HEK293 (cell line): Measurements from ENCODE around the gene KYAT1.

ENCODE experiments used
- BCL11A ChIP-seq: fragments of 450-650 bp; formaldehyde crosslinking; IDR thresholded peaks from 2 replicates; pipeline ENCODE4 v1.5.1; 2016; ENCODE audit warnings: low read depth, missing biosample characterization, missing genetic modification characterization
- GLIS2 ChIP-seq: fragments of 450-650 bp; formaldehyde crosslinking; IDR thresholded peaks from 2 replicates; pipeline ENCODE4 v1.5.1; 2016; ENCODE audit warnings: missing biosample characterization, missing genetic modification characterization
- PATZ1 ChIP-seq: fragments of 450-650 bp; formaldehyde crosslinking; IDR thresholded peaks from 2 replicates; pipeline ENCODE4 v1.5.1; 2016; ENCODE audit warnings: missing biosample characterization, missing genetic modification characterization
- TCF7L2 ChIP-seq: IDR thresholded peaks from 2 replicates; pipeline ENCODE4 v1.6.1; 2011; ENCODE audit warnings: low read depth, mild to moderate bottlenecking, inconsistent platforms, low read length, moderate library complexity, borderline replicate concordance
- YY1 ChIP-seq: fragments of 450-650 bp; formaldehyde crosslinking; IDR thresholded peaks from 2 replicates; pipeline ENCODE4 v1.5.1; 2018; ENCODE audit warnings: missing biosample characterization, missing genetic modification characterization
- ZBTB21 ChIP-seq: fragments of 450-650 bp; formaldehyde crosslinking; IDR thresholded peaks from 2 replicates; pipeline ENCODE4 v1.5.1; 2017; ENCODE audit warnings: missing biosample characterization, missing genetic modification characterization
- ZBTB26 ChIP-seq: fragments of 450-650 bp; formaldehyde crosslinking; optimal IDR thresholded peaks from 2 replicates; pipeline ENCODE3; 2016; ENCODE audit warnings: missing biosample characterization, mild to moderate bottlenecking, missing genetic modification characterization
- ZBTB48 ChIP-seq: fragments of 450-650 bp; formaldehyde crosslinking; IDR thresholded peaks from 2 replicates; pipeline ENCODE4 v1.5.1; 2016; ENCODE audit warnings: missing biosample characterization, missing genetic modification characterization
- ZEB2 ChIP-seq: fragments of 450-650 bp; formaldehyde crosslinking; IDR thresholded peaks from 2 replicates; pipeline ENCODE4 v1.5.1; 2016; ENCODE audit warnings: missing biosample characterization, missing genetic modification characterization
- ZNF133 ChIP-seq: fragments of 450-650 bp; formaldehyde crosslinking; IDR thresholded peaks from 2 replicates; pipeline ENCODE4 v1.5.1; 2016; ENCODE audit warnings: missing biosample characterization, missing genetic modification characterization
- ZNF138 ChIP-seq: fragments of 450-650 bp; formaldehyde crosslinking; IDR thresholded peaks from 2 replicates; pipeline ENCODE4 v1.5.1; 2016; ENCODE audit warnings: missing biosample characterization, missing genetic modification characterization, borderline replicate concordance
- ZNF146 ChIP-seq: fragments of 450-650 bp; formaldehyde crosslinking; IDR thresholded peaks from 2 replicates; pipeline ENCODE4 v1.5.1; 2016; ENCODE audit warnings: missing biosample characterization, missing genetic modification characterization
- ZNF157 ChIP-seq: fragments of 450-650 bp; formaldehyde crosslinking; IDR thresholded peaks from 2 replicates; pipeline ENCODE4 v1.5.1; 2016; ENCODE audit warnings: missing biosample characterization, missing genetic modification characterization
- ZNF266 ChIP-seq: fragments of 450-650 bp; formaldehyde crosslinking; IDR thresholded peaks from 2 replicates; pipeline ENCODE4 v1.5.1; 2016; ENCODE audit warnings: missing biosample characterization, missing genetic modification characterization, low read depth
- ZNF354C ChIP-seq: fragments of 450-650 bp; formaldehyde crosslinking; IDR thresholded peaks from 2 replicates; pipeline ENCODE4 v1.5.1; 2016; ENCODE audit warnings: missing biosample characterization, missing genetic modification characterization, low read depth, borderline replicate concordance
- ZNF48 ChIP-seq: fragments of 450-650 bp; formaldehyde crosslinking; IDR thresholded peaks from 2 replicates; pipeline ENCODE4 v1.5.1; 2016; ENCODE audit warnings: missing biosample characterization, missing genetic modification characterization
- ZNF623 ChIP-seq: fragments of 450-650 bp; formaldehyde crosslinking; IDR thresholded peaks from 2 replicates; pipeline ENCODE4 v1.5.1; 2016; ENCODE audit warnings: missing biosample characterization, missing genetic modification characterization
- ZNF626 ChIP-seq: fragments of 450-650 bp; sonication (Bioruptor Pico); formaldehyde crosslinking; IDR thresholded peaks from 2 replicates; pipeline ENCODE4 v1.5.1; 2018; ENCODE audit warnings: missing biosample characterization, missing genetic modification characterization, inconsistent platforms
- ZNF654 ChIP-seq: fragments of 450-650 bp; formaldehyde crosslinking; IDR thresholded peaks from 2 replicates; pipeline ENCODE4 v1.5.1; 2016; ENCODE audit warnings: low read depth, missing biosample characterization, missing genetic modification characterization
- ZNF791 ChIP-seq: fragments of 450-650 bp; formaldehyde crosslinking; IDR thresholded peaks from 2 replicates; pipeline ENCODE4 v1.5.1; 2016; ENCODE audit warnings: missing biosample characterization, missing genetic modification characterization
- TF ChIP-seq, protein P1 (sequence below): fragments of 450-650 bp; formaldehyde crosslinking; IDR thresholded peaks from 2 replicates; pipeline ENCODE4 v1.5.1; 2016; ENCODE audit warnings: missing biosample characterization, missing genetic modification characterization, low read depth
- TF ChIP-seq, protein P2 (sequence below): fragments of 450-650 bp; formaldehyde crosslinking; IDR thresholded peaks from 2 replicates; pipeline ENCODE4 v1.5.1; 2017; ENCODE audit warnings: missing biosample characterization, mild to moderate bottlenecking, missing genetic modification characterization, moderate library complexity
- TF ChIP-seq, protein P3 (sequence below): fragments of 450-650 bp; formaldehyde crosslinking; IDR thresholded peaks from 2 replicates; pipeline ENCODE4 v1.5.0; 2017; ENCODE audit warnings: missing biosample characterization, missing genetic modification characterization, borderline replicate concordance
- TF ChIP-seq, protein P4 (sequence below): fragments of 450-650 bp; formaldehyde crosslinking; IDR thresholded peaks from 2 replicates; pipeline ENCODE4 v1.5.1; 2016; ENCODE audit warnings: missing biosample characterization, missing genetic modification characterization
- TF ChIP-seq, protein P5 (sequence below): fragments of 450-650 bp; formaldehyde crosslinking; IDR thresholded peaks from 2 replicates; pipeline ENCODE4 v1.5.1; 2016; ENCODE audit warnings: missing biosample characterization, missing genetic modification characterization

Gene KYAT1

DNA sequence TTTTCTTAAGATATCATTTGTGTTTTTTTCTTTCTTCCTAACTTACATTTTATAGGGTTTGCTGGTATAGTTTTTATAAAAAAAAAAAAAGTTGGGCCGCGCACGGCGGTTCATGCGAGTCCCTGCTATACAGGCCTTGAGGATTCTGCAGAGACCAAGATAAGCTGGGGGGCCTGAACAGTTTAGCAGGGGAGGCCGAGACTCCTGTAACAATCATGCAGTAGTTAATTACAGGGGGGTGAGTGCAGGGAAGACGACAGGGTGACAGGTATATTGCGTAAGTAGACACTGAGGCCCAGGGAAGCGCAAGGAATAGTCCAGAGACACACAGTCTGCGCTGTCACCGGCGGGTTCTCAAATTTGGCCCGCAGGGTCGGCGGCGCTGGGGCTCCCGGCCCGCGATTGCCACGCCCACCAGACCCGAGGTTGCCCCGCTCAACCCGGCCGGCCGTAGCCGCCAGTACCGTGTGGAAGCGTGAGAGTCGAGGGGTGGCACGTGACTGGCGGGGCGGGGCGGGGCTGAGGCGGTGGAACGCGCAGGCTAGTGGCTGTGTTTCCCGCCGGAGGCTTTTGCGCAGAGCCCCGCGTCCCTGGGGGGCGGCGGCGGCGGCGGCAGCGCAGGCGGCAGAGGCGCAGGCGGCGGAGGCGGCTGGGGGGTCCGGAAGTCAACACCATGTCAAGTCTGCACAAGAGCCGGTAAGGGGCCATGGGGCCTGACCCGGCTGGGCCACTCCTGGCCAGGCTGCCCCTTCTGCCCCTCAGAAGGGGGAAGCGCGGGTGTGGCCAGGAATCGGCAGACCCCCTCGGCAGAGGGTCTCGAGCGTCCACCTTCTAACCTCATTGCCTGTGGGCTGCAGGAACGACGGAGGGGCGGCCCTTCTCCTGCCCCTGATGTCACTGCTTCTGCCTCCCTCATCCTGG is 94.8 kb downstream of the KYAT1 start, which contains the start of gene TBC1D13 (continued):
- TF ChIP-seq, protein P1, sequence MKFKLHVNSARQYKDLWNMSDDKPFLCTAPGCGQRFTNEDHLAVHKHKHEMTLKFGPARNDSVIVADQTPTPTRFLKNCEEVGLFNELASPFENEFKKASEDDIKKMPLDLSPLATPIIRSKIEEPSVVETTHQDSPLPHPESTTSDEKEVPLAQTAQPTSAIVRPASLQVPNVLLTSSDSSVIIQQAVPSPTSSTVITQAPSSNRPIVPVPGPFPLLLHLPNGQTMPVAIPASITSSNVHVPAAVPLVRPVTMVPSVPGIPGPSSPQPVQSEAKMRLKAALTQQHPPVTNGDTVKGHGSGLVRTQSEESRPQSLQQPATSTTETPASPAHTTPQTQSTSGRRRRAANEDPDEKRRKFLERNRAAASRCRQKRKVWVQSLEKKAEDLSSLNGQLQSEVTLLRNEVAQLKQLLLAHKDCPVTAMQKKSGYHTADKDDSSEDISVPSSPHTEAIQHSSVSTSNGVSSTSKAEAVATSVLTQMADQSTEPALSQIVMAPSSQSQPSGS = no peak
- TF ChIP-seq ZNF138 (tag by site-specific recombination) (no peak), ZNF266 (tag by site-specific recombination) (no peak), ZNF354C (tag by site-specific recombination) (no peak), ZNF623 (tag by site-specific recombination) (no peak; the same call in 1 of the 2 replicates), ZNF654 (no peak), ZEB2 (tag by site-specific recombination) (peak; percentile 92), ZBTB48 (peak; percentile 80), ZNF157 (tag by site-specific recombination) (no peak), ZBTB21 (tag by site-specific recombination) (no peak), BCL11A (tag by site-specific recombination) (no peak; the same call in 1 of the 2 replicates), GLIS2 (peak; percentile 95), ZNF626 (tag by site-specific recombination) (no peak), ZNF48 (no peak), YY1 (tag by site-specific recombination) (peak; percentile 76), ZNF146 (tag by site-specific recombination) (0 out of 2 replicates have a peak, but pooled peaks have one; percentile 6), ZNF791 (tag by site-specific recombination) (no peak), TCF7L2 (no peak), PATZ1 (tag by site-specific recombination) (peak; percentile 93), ZBTB26 (peak; percentile 80), ZNF133 (tag by site-specific recombination) (no peak)
- TF ChIP-seq, protein P2, sequence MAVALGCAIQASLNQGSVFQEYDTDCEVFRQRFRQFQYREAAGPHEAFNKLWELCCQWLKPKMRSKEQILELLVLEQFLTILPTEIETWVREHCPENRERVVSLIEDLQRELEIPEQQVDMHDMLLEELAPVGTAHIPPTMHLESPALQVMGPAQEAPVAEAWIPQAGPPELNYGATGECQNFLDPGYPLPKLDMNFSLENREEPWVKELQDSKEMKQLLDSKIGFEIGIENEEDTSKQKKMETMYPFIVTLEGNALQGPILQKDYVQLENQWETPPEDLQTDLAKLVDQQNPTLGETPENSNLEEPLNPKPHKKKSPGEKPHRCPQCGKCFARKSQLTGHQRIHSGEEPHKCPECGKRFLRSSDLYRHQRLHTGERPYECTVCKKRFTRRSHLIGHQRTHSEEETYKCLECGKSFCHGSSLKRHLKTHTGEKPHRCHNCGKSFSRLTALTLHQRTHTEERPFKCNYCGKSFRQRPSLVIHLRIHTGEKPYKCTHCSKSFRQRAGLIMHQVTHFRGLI = peak; percentile 64; the same call in 1 of the 2 replicates
- TF ChIP-seq, protein P3, sequence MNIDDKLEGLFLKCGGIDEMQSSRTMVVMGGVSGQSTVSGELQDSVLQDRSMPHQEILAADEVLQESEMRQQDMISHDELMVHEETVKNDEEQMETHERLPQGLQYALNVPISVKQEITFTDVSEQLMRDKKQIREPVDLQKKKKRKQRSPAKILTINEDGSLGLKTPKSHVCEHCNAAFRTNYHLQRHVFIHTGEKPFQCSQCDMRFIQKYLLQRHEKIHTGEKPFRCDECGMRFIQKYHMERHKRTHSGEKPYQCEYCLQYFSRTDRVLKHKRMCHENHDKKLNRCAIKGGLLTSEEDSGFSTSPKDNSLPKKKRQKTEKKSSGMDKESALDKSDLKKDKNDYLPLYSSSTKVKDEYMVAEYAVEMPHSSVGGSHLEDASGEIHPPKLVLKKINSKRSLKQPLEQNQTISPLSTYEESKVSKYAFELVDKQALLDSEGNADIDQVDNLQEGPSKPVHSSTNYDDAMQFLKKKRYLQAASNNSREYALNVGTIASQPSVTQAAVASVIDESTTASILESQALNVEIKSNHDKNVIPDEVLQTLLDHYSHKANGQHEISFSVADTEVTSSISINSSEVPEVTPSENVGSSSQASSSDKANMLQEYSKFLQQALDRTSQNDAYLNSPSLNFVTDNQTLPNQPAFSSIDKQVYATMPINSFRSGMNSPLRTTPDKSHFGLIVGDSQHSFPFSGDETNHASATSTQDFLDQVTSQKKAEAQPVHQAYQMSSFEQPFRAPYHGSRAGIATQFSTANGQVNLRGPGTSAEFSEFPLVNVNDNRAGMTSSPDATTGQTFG = no peak
- TF ChIP-seq, protein P4, sequence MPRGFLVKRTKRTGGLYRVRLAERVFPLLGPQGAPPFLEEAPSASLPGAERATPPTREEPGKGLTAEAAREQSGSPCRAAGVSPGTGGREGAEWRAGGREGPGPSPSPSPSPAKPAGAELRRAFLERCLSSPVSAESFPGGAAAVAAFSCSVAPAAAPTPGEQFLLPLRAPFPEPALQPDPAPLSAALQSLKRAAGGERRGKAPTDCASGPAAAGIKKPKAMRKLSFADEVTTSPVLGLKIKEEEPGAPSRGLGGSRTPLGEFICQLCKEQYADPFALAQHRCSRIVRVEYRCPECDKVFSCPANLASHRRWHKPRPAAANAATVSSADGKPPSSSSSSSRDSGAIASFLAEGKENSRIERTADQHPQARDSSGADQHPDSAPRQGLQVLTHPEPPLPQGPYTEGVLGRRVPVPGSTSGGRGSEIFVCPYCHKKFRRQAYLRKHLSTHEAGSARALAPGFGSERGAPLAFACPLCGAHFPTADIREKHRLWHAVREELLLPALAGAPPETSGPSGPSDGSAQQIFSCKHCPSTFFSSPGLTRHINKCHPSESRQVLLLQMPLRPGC (tag by site-specific recombination) = peak; percentile 53; the same call in 1 of the 2 replicates
- TF ChIP-seq, protein P5, sequence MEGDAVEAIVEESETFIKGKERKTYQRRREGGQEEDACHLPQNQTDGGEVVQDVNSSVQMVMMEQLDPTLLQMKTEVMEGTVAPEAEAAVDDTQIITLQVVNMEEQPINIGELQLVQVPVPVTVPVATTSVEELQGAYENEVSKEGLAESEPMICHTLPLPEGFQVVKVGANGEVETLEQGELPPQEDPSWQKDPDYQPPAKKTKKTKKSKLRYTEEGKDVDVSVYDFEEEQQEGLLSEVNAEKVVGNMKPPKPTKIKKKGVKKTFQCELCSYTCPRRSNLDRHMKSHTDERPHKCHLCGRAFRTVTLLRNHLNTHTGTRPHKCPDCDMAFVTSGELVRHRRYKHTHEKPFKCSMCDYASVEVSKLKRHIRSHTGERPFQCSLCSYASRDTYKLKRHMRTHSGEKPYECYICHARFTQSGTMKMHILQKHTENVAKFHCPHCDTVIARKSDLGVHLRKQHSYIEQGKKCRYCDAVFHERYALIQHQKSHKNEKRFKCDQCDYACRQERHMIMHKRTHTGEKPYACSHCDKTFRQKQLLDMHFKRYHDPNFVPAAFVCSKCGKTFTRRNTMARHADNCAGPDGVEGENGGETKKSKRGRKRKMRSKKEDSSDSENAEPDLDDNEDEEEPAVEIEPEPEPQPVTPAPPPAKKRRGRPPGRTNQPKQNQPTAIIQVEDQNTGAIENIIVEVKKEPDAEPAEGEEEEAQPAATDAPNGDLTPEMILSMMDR (tag by site-specific recombination) = 0 out of 2 replicates have a peak, but pooled peaks have one; percentile 15
